LNCAP (cell line): Measurements from ENCODE around the gene RPS25.
A peak's percentile ranks its signal among the peaks of the same experiment; 100 is the strongest.

Experiments
- TF ChIP-seq, protein P1 (sequence below): fragments of 450-650 bp; IDR thresholded peaks from 2 replicates; pipeline ENCODE4 v1.5.1; 2017; ENCODE audit warnings: mild to moderate bottlenecking

Gene RPS25

DNA sequence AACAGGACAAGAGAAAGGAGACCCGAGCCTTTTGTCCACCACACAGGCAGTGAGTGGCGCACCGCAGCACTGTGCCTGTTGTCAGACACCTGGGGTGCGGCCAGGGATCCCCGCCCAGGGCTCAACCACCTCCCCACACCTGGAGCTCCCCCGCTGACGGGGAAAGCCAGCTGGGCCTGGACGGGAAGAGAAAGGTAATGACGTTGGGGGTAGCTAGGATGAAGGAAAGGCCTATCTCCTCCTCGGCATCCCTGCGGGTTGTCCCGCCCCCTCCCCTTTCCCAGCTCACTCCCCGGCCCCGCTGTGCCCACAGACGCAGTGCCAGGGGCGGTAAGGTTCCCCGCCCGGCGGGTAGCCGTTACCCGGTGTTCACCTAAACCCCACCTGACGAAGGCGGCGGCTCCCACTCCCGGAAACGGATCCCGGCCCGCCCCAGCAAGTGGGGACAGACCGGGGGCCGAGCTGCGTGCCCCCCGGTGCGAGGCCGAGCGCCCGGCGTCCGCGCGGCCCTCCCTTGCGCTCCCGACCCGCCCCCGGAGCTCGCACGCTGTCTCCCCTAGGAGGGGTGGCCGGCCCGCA is 38.4 kb upstream of the RPS25 start:
- TF ChIP-seq, protein P1, sequence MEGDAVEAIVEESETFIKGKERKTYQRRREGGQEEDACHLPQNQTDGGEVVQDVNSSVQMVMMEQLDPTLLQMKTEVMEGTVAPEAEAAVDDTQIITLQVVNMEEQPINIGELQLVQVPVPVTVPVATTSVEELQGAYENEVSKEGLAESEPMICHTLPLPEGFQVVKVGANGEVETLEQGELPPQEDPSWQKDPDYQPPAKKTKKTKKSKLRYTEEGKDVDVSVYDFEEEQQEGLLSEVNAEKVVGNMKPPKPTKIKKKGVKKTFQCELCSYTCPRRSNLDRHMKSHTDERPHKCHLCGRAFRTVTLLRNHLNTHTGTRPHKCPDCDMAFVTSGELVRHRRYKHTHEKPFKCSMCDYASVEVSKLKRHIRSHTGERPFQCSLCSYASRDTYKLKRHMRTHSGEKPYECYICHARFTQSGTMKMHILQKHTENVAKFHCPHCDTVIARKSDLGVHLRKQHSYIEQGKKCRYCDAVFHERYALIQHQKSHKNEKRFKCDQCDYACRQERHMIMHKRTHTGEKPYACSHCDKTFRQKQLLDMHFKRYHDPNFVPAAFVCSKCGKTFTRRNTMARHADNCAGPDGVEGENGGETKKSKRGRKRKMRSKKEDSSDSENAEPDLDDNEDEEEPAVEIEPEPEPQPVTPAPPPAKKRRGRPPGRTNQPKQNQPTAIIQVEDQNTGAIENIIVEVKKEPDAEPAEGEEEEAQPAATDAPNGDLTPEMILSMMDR, result no peak; the same call in 1 of the 2 replicates

- TF ChIP-seq, protein P1, result peak; percentile 22; the same call in 1 of the 2 replicates
These were observed 37.8 kb upstream of the RPS25 start for GRCh38 chr11:119055901-119056300.

- TF ChIP-seq, protein P1, result no peak
These were observed 36.3 kb upstream of the RPS25 start for GRCh38 chr11:119054418-119054817.

- TF ChIP-seq, protein P1, result no peak
These were observed 34.1 kb upstream of the RPS25 start for GRCh38 chr11:119052163-119052814.

DNA sequence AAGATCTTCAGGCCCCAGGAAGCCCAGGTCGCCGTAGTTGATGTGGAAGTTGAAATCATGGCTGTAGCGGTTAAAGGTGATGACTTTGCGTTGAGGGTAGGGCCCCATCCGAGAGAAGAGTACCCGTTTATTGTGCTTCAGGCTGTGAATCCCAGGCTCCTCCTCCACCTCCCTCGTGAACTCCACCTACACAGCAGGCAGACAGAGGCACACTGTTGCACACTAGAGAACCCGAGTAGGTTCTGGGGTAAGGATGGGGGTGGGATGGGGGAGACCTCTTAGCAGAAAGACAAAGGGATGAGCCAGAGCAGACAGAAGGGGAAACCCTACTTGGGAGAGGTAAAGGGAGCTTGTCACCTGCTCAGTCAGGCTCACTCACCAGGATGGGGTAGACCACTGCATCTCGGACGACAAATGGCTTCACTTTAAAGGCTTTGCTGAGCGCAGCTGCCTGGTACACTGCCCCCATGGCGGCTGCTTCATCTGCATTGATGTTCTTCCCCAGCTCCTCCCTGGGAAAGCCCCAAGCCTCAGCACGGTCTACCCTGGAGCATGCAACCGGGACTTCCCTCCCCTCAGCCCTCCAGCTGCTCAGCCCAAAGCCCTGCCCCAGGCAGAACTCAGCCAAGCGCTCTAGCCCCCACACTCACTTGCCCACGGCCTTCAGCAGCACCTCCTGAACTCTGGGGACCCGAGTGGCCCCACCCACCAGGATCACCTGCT is 33.5 kb upstream of the RPS25 start:
- TF ChIP-seq, protein P1, result no peak

GRCh38 chr11:119049081-119049480 is 30.9 kb upstream of the RPS25 start:
- TF ChIP-seq, protein P1, result no peak

DNA sequence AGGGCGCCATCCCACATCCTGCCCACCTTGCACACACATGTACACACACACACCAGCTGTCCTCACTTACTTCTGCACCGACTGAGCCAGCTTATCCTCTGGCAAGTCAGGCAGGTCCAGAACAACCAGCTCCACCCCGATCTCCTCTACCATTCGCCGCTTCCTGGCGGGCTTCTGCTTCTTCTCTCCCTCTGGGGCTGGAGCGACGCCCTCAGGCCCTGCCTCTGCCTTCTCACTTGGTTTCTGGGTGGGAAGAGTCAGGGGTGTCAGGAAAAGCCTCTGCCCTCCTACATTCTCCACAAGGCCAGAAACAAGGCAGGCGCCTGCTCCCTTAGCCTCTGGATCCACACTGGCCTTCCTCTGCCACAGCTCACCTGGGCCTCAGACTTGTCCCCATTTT is 30.5 kb upstream of the RPS25 start:
- TF ChIP-seq, protein P1, result no peak
